ENCODE measurements around the gene IKBIP. TPM values are rescaled to one million over a fixed set of nuclear protein-coding genes. Genes with fewer than 3 reads are reported as not detected.

IKBIP gene
- polyA plus RNA-seq, 1 donor from 2014 or later, result 11.5 TPM

DNA sequence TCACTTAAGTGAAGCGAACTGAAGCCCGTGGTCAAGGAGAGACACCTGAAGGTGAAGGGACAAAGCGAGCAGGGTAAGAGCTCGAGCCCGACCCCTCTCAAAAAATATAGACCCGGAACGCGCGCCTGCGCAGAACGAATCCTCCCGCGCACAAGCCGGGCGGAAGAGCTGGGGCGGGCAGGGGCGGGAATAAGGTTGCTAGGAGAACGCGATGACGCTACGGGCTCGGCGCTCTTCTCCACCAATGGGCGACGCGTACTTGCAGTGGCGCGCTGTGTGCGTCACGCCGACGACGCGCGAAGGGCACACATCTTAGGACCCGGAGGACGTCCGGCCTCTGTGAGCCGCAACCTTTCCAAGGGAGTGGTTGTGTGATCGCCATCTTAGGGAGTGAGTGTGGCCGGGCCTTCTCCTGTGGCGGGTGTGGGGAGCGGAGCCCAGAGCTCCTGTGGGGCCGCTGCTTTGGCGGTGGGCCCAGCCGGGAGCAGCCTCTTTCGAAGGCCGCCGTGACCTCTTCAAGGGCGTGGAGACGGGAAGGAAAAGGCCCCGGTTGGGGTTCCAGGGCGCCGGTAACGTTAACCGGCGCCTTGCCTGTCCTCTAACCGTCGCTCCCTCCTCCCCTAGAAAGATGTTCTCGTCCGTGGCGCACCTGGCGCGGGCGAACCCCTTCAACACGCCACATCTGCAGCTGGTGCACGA lies 51.1 kb downstream of the IKBIP start, which contains the start of gene SLC25A3:
SLC25A3 (plus strand) TSS at position 336 of the 699 bp plus-strand sequence; CDS start at position 629, 293 bp downstream.
- Histone ChIP-seq H3K27ac (ENCODE audit: low read length) (peak within 1 kb of the TSS; percentile 95), H3K79me2 (replicated peaks; ENCODE audit: insufficient read depth, low read length) (peaks cover 44% of the 10 kb centered on the region), H3K27me3 (ENCODE audit: insufficient read depth, low read depth, low read length) (no peaks in the 10 kb centered on the region), H3F3A (ENCODE audit: insufficient read depth, low read length, poor library complexity, severe bottlenecking) (no peaks in the 10 kb centered on the region), H3K36me3 (ENCODE audit: insufficient read depth, low read length) (peaks cover 5% of the 10 kb centered on the region), H3K9me2 (ENCODE audit: insufficient read depth, low read length) (no peaks in the 10 kb centered on the region), H2AFZ (ENCODE audit: low read depth, low read length) (peak within 1 kb of the TSS; percentile 63), H3K9me3 (ENCODE audit: low read length) (no peaks in the 10 kb centered on the region), H3K4me3 (ENCODE audit: low read length) (peak within 1 kb of the TSS; percentile 91), H3K9ac (ENCODE audit: low read length) (peak within 1 kb of the TSS; percentile 97), H4K20me1 (ENCODE audit: insufficient read depth) (no peaks in the 10 kb centered on the region), H3K4me2 (ENCODE audit: low read length) (peak within 1 kb of the TSS; percentile 85)
- TF ChIP-seq EP300 (conservative IDR thresholded peaks at IDR 0.05; ENCODE audit: poor library complexity, severe bottlenecking) (peak; percentile 81), EZH2 (IDR thresholded peaks at IDR 0.05; ENCODE audit: borderline replicate concordance, insufficient read depth, low read length, poor library complexity, severe bottlenecking) (no peak), MXI1 (conservative IDR thresholded peaks at IDR 0.05; ENCODE audit: poor library complexity, severe bottlenecking) (peak; percentile 62), TAF1 (IDR thresholded peaks at IDR 0.05; ENCODE audit: low read depth) (peak; percentile 87), RAD21 (conservative IDR thresholded peaks at IDR 0.05) (peak; percentile 13), POLR2AphosphoS5 (IDR thresholded peaks at IDR 0.05) (peak; percentile 100), CTCF (IDR thresholded peaks at IDR 0.05; ENCODE audit: poor library complexity, severe bottlenecking) (no peak), SMC3 (conservative IDR thresholded peaks at IDR 0.05; ENCODE audit: poor library complexity) (peak; percentile 14)
- TF ChIP-seq, protein P1, sequence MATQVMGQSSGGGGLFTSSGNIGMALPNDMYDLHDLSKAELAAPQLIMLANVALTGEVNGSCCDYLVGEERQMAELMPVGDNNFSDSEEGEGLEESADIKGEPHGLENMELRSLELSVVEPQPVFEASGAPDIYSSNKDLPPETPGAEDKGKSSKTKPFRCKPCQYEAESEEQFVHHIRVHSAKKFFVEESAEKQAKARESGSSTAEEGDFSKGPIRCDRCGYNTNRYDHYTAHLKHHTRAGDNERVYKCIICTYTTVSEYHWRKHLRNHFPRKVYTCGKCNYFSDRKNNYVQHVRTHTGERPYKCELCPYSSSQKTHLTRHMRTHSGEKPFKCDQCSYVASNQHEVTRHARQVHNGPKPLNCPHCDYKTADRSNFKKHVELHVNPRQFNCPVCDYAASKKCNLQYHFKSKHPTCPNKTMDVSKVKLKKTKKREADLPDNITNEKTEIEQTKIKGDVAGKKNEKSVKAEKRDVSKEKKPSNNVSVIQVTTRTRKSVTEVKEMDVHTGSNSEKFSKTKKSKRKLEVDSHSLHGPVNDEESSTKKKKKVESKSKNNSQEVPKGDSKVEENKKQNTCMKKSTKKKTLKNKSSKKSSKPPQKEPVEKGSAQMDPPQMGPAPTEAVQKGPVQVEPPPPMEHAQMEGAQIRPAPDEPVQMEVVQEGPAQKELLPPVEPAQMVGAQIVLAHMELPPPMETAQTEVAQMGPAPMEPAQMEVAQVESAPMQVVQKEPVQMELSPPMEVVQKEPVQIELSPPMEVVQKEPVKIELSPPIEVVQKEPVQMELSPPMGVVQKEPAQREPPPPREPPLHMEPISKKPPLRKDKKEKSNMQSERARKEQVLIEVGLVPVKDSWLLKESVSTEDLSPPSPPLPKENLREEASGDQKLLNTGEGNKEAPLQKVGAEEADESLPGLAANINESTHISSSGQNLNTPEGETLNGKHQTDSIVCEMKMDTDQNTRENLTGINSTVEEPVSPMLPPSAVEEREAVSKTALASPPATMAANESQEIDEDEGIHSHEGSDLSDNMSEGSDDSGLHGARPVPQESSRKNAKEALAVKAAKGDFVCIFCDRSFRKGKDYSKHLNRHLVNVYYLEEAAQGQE (IDR thresholded peaks at IDR 0.05; ENCODE audit: borderline replicate concordance), result peak; percentile 79

DNA sequence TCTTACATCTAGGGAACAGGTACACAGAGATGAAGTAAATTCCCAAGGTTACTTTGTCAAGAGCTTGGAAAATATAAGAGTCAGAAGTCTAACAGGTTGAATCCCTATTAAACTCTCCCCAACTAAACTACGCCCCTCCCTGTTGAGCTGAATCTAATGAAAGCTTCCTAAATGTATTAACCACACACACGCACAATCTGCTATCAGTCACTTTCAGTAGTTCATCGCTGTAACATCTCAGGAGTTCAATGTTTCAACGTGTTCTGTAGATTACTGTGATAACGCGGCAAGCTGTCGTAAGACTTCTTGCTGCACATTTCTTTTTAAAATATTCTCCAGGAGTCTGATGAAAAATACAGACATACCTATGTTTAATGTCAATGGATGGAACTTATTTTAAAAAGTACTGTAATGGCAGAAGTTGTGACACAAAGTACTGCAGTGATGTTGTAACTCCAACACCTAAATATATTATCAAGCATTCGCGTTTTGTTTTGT lies 51.7 kb downstream of the IKBIP start:
- H3K9me3 ChIP-seq (ENCODE audit: low read length), result no peaks in the 10 kb centered on the region
- H3K27ac ChIP-seq (ENCODE audit: low read length), result peak overlapping the region; percentile 54
- peak overlapping the region; percentile 40 for H3K4me2 ChIP-seq (ENCODE audit: low read length)
- H3K9me2 ChIP-seq (ENCODE audit: insufficient read depth, low read length), result no peaks in the 10 kb centered on the region
- H3K79me2 ChIP-seq (replicated peaks; ENCODE audit: insufficient read depth, low read length), result peaks cover 41% of the 10 kb centered on the region
- H3K4me3 ChIP-seq (ENCODE audit: low read length), result peak overlapping the region; percentile 91
- H3K27me3 ChIP-seq (ENCODE audit: insufficient read depth, low read depth, low read length), result no peaks in the 10 kb centered on the region
- no peaks in the 10 kb centered on the region for H4K20me1 ChIP-seq (ENCODE audit: insufficient read depth)
- peaks cover 5% of the 10 kb centered on the region for H3K36me3 ChIP-seq (ENCODE audit: insufficient read depth, low read length)
- H3F3A ChIP-seq (ENCODE audit: insufficient read depth, low read length, poor library complexity, severe bottlenecking), result no peaks in the 10 kb centered on the region
- peak overlapping the region; percentile 31 for H2AFZ ChIP-seq (ENCODE audit: low read depth, low read length)
- H3K9ac ChIP-seq (ENCODE audit: low read length), result peak overlapping the region; percentile 54
- TF ChIP-seq, protein P1 (IDR thresholded peaks at IDR 0.05; ENCODE audit: borderline replicate concordance), result no peak
- TF ChIP-seq MXI1 (conservative IDR thresholded peaks at IDR 0.05; ENCODE audit: poor library complexity, severe bottlenecking), result no peak
- no peak for TF ChIP-seq CTCF (IDR thresholded peaks at IDR 0.05; ENCODE audit: poor library complexity, severe bottlenecking)
- no peak for TF ChIP-seq TAF1 (IDR thresholded peaks at IDR 0.05; ENCODE audit: low read depth)
- no peak for TF ChIP-seq RAD21 (conservative IDR thresholded peaks at IDR 0.05)
- TF ChIP-seq EZH2 (IDR thresholded peaks at IDR 0.05; ENCODE audit: borderline replicate concordance, insufficient read depth, low read length, poor library complexity, severe bottlenecking), result no peak
- TF ChIP-seq SMC3 (conservative IDR thresholded peaks at IDR 0.05; ENCODE audit: poor library complexity), result no peak
- no peak for TF ChIP-seq POLR2AphosphoS5 (IDR thresholded peaks at IDR 0.05)
- no peak for TF ChIP-seq EP300 (conservative IDR thresholded peaks at IDR 0.05; ENCODE audit: poor library complexity, severe bottlenecking)
